Tibial artery (tissue), 4 donors: ENCODE data around the gene ARX.

ENCODE experiments used
- DNase-seq, 2 donors: peaks; one replicate each; pipeline ENCODE4 v3.0.0-alpha.2; 2019
- H3K27ac ChIP-seq, 2 donors: fragments of 200-600 bp; sonication (generic) in 1 of 2; 1 replicate in 1 of 2; 2 replicates in 1 of 2; pipeline ENCODE4 v1.5.1; 2018 to 2019; ENCODE audit warnings: mild to moderate bottlenecking in 1 of 2
- H3K27me3 ChIP-seq, 2 donors: fragments of 200-600 bp; sonication (generic) in 1 of 2; one replicate each; pipeline versions ENCODE4 v1.5.1 to v1.6.0; 2016 to 2019
- H3K36me3 ChIP-seq, 3 donors: fragments of 200-600 bp; sonication (generic) in 2 of 3; one replicate each; pipeline ENCODE4 v1.5.1; 2016 to 2019; ENCODE audit warnings: mild to moderate bottlenecking in 2 of 3
- H3K4me1 ChIP-seq, 4 donors: fragments of 200-600 bp; sonication (generic) in 2 of 4; 1 replicate in 3 of 4; 2 replicates in 1 of 4; pipeline ENCODE4 v1.5.1; 2016 to 2019
- H3K4me3 ChIP-seq, 2 donors: fragments of 200-600 bp; sonication (generic) in 1 of 2; 1 replicate in 1 of 2; 2 replicates in 1 of 2; pipeline ENCODE4 v1.5.1; 2018 to 2019; ENCODE audit warnings: mild to moderate bottlenecking in 2 of 2
- H3K9me3 ChIP-seq, 3 donors: fragments of 200-600 bp; sonication (generic) in 1 of 3; one replicate each; pipeline ENCODE4 v1.5.1; 2016 to 2019
- CTCF ChIP-seq, 2 experiments: fragments of 200-600 bp in 1 of 2; fragments of 450-650 bp in 1 of 2; IDR thresholded peaks; one replicate each; pipeline ENCODE4 v1.5.1; 2017 to 2019; ENCODE audit warnings: antibody characterized with exemption in 2 of 2, mild to moderate bottlenecking in 1 of 2, moderate library complexity in 1 of 2
- intact Hi-C: fragments of 100-400 bp; cut with DNase I; formaldehyde crosslinking; loops from one replicate; pipeline ENCODE4 v1.15.0; 2023; ENCODE audit warnings: low total_unique reads

Gene ARX

DNA sequence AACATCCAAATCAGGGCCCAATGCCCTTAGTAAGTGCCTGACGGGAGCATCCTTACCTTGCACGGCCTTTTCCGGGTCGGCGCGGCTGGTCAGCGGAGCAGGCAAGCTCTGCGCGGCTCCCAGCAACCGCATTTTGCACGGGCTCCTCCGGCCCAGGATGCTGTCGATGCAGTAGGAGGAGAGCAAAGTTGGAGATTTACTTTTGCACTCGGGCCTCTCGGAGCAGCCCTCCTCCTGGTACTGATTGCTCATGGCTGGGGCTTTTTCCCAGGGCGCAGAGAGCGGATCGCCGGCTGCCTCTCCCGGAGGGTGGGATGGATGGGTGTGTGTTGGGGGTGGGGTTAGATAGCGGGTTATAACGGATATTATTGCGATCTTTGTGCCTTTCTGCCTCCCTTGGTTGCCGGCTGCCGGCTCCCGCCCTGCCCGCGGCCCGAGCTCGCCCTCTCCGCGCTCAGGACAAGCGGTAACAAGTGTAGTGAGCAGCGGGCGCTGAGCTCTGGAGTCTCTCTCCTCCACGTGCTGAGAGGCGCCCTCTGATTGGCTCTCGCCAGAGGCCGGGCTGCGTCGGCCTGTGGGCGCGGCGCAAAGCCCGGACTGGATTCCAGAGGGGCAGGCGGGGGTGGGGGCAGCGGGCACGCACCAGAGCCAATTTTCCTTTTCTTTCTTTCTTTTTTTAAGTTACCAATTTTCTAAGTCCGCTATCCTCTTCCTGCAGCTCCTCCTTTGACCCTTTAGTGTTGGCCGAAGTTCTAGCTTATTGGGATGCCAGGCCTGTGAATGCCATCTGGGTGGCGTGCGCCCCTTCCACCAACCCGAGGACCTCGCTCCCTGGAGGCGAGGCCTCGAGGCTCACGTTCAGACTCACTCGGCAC, at the start of gene ARX:
ARX (minus strand) TSS at position 480 of the 875 bp plus-strand sequence; CDS start at position 252, 228 bp downstream.
- Histone ChIP-seq H3K27me3 (peaks cover 2 to 90% of the 10 kb centered on the region in 2 donors), H3K9me3 (peaks cover 0 to 16% (median 0%) of the 10 kb centered on the region in 3 donors), H3K27ac (no peak within 1 kb of the TSS), H3K36me3 (no peaks in the 10 kb centered on the region), H3K4me3 (peak within 1 kb of the TSS in 1 of 2 donors; percentile 22), H3K4me1 (peaks cover 0 to 34% (median 17%) of the 10 kb centered on the region in 4 donors)
- DNase-seq, result peak in 1 of 2 donors; percentile 20
- intact Hi-C loops, result no loop called here
- no peak for TF ChIP-seq CTCF (IDR thresholded peaks at IDR 0.05)

DNA sequence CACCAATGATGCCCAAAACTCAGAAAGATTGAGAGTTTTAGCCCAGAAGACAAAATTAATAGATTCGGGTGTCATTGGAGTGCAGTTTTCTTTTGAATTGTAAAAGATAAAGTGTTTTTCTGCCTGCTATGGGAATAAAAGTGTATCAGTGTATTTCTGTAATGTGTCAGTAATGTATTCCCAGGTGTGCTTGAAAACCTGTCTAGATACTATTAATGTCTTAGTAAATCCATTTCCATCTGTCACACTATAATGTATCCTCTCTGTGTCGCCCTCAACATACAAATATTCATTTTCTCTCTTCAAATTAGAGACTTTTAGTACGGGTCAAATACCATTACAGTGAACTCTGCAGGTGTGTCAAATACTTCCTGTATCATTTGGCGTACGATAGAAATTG, 43.5 kb upstream of the ARX start:
- intact Hi-C loops, result no loop called here
- DNase-seq, result no peak
- Histone ChIP-seq H3K4me3 (no peak overlapping the region), H3K36me3 (no peaks in the 10 kb centered on the region), H3K27ac (no peak overlapping the region), H3K27me3 (no peaks in the 10 kb centered on the region), H3K4me1 (no peaks in the 10 kb centered on the region), H3K9me3 (peaks cover 0 to 8% (median 5%) of the 10 kb centered on the region in 3 donors)
- no peak for TF ChIP-seq CTCF (IDR thresholded peaks at IDR 0.05)

- Histone ChIP-seq H3K27ac (no peak overlapping the region), H3K4me1 (no peaks in the 10 kb centered on the region), H3K36me3 (no peaks in the 10 kb centered on the region), H3K9me3 (peaks cover 0 to 8% (median 5%) of the 10 kb centered on the region in 3 donors), H3K27me3 (no peaks in the 10 kb centered on the region), H3K4me3 (no peak overlapping the region)
- DNase-seq, result no peak
- intact Hi-C loops, result no loop called here
- TF ChIP-seq CTCF (IDR thresholded peaks at IDR 0.05), result no peak
Observed at GRCh38 chrX:25052798-25053534, 37.2 kb upstream of the ARX start.

GRCh38 chrX:25049971-25050370, 34.2 kb upstream of the ARX start:
- no peak for DNase-seq
- H3K27me3 ChIP-seq, result no peaks in the 10 kb centered on the region
- no peak overlapping the region for H3K4me3 ChIP-seq
- no peaks in the 10 kb centered on the region for H3K36me3 ChIP-seq
- no peaks in the 10 kb centered on the region for H3K9me3 ChIP-seq
- no peaks in the 10 kb centered on the region for H3K4me1 ChIP-seq
- intact Hi-C loops, result no loop called here
- TF ChIP-seq CTCF (IDR thresholded peaks at IDR 0.05), result no peak
- no peak overlapping the region for H3K27ac ChIP-seq

- intact Hi-C loops, result no loop called here
- TF ChIP-seq CTCF (IDR thresholded peaks at IDR 0.05), result no peak
- H3K4me3 ChIP-seq, result no peak overlapping the region
- no peak for DNase-seq
- H3K4me1 ChIP-seq, result no peaks in the 10 kb centered on the region
- no peaks in the 10 kb centered on the region for H3K9me3 ChIP-seq
- no peaks in the 10 kb centered on the region for H3K27me3 ChIP-seq
- no peaks in the 10 kb centered on the region for H3K36me3 ChIP-seq
- H3K27ac ChIP-seq, result no peak overlapping the region
Observed at GRCh38 chrX:25049357-25049756, 33.6 kb upstream of the ARX start.
